ENCODE data around the gene ITGA8.
A peak's percentile ranks its signal among the peaks of the same experiment; 100 is the strongest.
"Not testable (repeated sequence)": the region's sequence is repeated elsewhere in the genome, so short reads cannot be mapped to it uniquely, and the experiment has no call there.

ITGA8 gene

GRCh38 chr10:15562116-15562515, 157.6 kb downstream of the ITGA8 start:
- no peak for DNase-seq

GRCh38 chr10:15558136-15558535, 161.6 kb downstream of the ITGA8 start:
- DNase-seq = no peak

- not testable (repeated sequence) for DNase-seq
Observed at GRCh38 chr10:15557168-15557567, 162.6 kb downstream of the ITGA8 start.

DNA sequence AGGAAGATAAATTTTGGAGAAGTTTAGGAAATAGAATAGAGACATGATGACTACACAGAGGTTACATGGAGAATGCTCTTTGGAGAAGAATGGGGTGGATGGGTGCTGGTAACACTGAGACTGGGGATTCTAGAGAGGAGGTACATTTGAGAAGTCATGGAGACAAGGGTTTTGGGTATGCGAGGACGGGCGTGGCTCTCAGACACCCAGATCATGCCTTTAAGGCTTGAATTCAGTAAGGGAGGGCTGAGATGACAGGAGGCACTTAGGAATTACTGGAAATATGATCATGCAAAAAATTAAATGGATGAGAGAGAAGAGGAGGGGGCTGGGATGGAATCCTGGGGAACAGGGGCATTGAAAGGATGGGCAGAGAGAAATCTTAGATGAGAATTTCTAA, 168.8 kb downstream of the ITGA8 start:
- DNase-seq = no peak

DNA sequence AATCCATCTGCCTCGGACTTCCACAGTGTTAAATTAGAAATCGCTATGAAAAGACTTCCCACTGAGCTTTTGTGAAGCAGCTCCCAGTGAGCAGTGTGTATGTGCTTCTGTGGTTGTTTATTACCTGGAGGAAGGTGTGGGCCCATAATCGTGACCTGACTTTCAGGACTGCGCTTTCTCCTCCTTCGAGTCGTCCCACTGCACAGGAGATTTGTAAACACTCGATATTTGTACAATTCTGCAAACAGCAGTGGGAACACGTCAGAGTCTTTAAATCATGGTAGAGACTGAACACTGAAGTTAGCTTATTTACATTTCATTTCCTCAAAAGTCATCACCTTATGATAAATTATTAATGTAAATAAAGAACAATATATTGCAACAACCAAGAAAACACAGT, 171.4 kb downstream of the ITGA8 start:
- DNase-seq = no peak

GRCh38 chr10:15546606-15547005, 173.1 kb downstream of the ITGA8 start:
- DNase-seq = no peak

DNA sequence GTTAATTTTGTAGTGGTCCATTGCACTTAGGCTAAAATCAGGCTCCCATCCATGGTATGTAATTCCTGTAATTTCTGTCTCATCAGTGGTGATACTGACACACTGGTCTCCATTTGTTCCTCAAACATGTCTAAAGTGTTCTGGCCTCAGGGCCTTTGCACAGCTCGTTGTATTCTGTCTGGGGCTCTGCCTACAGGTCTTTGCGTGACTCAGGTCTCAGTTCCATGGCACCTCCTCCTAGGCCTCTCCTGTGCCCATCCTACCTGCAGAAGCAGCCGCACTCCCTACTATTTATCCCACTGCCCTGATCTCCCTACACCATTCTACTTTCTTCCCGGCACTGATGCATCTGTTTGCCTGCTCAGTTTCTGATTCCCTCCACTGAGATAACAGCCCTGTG, 173.8 kb downstream of the ITGA8 start:
- no peak for DNase-seq

GRCh38 chr10:15545266-15545665, 174.5 kb downstream of the ITGA8 start:
- DNase-seq = no peak

GRCh38 chr10:15543994-15544393, 175.7 kb downstream of the ITGA8 start:
- no peak for DNase-seq

GRCh38 chr10:15542817-15543216, 176.9 kb downstream of the ITGA8 start:
- no peak for DNase-seq

DNA sequence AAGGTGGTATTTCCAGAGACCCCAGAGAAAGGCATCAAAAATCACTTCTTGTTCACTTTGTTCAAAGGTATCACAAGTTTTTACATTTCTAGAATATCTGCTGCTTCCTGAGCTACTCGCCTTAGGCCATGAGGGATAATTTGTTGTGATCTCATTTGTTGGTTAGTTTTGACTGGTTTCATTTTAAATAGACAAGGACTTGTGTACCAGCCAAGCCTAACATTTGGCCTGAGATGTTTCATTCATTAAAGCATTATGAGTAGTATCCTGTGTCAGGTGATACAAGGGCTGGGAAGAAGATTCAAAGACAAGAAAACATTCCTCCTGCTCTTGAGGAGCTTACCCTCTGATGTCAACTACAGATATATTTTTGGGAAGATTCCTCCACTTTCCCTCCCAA, 178.3 kb downstream of the ITGA8 start:
- no peak for DNase-seq

DNA sequence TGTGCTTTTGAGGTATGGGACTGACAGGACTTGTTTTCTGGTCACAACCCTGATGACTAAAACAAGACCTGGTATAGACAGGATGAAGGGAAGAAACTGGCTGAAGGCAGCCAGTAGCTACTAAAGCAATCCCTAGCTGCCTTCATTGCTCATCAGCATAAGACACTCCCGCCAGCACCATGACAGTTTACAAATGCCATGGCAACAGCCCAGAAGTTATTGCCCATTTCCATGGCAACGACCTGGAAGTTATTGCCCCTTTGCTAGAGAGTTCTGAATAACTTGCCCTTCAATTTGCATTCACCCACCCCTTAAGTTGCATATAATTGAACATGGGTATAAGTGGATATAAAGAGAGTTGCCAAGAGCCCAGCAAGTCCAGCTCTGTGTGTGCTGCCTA, 179.0 kb downstream of the ITGA8 start:
- no peak for DNase-seq

- no peak for DNase-seq
Observed at GRCh38 chr10:15539262-15539661, 180.5 kb downstream of the ITGA8 start.

GRCh38 chr10:15534928-15535538, 184.7 kb downstream of the ITGA8 start:
- not testable (repeated sequence) for DNase-seq

DNA sequence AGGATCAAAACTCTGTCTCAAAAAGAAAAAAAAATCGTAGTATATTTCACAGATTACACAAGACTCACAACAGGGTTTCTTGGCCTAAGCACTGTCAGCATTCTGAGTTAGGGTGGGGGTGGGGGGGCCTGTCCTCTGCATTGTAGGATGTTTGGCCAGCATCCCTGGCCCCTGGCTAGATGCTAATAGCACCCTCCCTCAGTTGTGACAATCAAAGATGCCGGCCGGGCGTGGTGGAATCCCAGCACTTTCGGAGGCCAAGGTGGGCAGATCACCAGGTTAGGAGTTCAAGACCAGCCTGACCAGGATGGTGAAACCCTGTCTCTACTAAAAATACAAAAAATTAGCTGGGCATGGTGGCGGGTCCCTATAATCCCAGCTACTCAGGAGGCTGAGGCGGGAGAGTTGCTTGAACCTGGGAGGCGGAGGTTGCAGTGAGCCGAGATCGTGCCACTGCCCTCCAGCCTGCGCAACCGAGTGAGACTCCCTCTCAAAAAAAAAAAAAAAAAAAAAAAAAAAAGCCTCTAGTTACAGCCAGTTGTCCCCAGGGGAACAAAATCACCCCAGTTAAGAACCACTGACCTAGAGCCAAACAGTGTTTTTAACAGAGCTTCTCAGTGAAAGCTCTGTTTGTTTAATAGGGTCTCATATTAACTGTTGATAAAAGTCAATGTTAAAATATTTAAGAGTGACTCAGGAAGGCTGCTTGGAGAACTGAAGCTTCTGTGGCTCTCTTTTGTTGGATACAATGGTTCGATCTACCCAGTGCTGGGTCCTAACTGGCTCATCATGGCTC, 187.6 kb downstream of the ITGA8 start:
- DNase-seq = no peak

DNA sequence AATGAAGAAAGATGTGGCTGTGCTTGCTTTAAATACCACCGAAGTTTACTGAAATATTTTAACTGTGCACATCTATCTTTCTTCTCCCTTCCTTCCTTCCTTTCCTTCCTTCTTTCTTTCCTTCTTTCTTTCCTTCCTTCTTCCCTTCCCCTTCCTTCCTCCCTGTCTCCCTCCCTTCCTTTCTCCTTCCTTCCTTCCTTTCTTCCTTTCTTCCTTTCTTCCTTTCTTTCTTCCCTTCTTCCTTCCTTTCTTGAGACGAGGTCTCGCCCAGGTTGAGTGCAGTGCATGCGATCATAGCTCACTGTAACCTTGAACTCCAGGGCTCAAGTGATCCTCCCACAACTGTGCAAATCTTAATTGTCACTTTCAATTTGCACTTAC, 190.9 kb downstream of the ITGA8 start:
- DNase-seq = no peak

DNA sequence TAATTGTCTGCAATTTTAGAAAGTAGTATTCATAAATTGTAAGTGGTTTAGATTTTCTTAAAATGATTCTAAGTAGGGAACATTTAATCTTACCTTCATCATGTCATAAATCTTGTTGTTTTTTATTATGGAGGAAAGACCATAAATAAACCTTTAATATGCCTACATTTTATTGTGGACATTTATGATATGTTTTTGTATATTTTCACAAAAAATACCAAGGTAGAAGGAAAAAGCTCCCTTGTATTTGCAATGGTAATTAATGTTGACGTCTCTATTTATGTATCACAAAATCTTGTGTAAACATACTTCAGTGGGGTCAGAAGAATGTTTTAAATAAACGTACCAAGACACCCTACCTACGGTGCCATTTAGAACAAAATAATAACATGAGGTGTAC, 193.0 kb downstream of the ITGA8 start:
- DNase-seq = no peak

DNA sequence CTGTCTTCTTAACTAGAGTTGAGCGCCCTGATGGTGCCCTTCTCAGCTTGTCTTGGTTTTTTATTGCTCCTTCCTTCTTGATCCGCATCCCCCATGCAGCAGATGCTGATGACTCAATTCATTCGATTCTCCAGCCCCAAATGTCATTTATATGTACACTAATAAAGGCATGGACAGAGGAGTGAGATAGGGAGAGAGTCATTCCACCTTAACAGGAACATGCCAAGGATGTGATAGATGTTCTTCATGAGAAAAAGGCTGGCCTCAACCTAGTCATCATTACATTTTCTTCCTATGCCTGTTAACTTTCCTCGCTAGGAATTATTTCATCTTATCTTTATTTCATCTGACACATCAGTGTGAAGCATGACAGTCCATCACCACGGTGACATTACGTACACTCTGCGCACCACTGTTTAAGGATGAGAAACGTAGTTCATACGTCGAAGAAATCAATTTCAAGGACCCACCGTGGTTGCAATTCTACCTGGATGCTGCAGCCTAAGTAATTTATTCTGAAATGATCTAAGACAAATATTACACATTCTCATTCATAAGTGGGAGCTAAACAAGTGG, 198.3 kb downstream of the ITGA8 start:
- DNase-seq = no peak

DNA sequence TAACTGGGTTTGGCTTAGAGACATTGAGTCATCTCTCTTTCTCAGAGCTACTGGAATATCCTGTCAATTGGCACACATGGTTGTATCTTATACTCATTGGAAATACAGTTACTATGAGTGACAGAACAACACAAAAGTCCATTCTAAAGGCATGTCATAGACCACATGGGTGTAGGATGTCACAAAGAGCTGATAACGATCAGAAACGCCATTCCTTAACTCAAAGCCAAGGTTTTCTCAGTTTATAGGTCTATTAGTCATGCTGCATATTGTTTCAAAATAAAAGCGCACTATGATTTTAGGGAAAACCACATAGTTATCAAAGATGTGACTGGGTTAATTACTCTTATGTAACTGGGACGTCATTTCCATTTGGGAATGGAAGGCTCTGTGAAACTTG, 201.5 kb downstream of the ITGA8 start:
- DNase-seq = no peak

DNA sequence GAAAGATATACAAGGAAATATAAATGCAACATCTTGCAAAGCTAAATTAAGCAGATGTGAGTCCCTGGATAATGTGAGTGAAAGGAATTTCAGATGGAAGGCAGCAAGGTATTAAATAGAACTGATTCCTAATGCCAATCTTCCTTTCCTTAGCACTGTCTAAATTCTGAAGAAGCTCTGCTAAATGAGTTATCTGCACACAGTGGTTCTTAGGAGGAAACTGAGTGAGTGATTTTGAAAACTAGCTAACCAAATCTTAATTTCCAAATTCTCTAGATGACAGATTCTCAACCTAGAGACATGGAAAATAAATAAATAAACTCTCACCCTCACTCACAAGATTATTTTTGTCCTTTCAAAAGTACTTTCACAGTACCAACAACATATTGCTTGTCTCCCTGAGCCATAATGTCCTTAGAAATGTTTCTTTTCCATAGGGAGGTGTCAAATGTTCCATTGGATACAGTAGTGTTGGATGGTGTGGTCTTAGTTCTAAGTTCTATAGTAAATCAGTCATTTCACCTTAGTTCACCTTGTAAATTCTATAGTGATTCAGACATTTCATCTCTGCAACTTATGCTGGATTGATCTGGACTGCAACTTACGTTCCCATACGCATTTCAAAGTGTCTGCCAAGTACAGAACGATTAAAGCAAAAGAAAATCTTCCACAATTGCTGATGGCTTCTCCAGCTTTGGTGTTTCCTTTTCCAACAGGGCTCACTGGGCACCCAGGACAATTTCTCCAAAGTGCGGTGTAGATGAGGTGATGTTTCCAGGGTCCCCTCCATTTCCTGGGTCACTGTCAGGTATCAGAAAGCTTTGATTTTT, 203.3 kb downstream of the ITGA8 start:
- no peak for DNase-seq

GRCh38 chr10:15515202-15515601, 204.5 kb downstream of the ITGA8 start:
- DNase-seq = peak in 42 of 56 donors; percentile 1 to 68 (median 16)

- no peak for DNase-seq
Observed at GRCh38 chr10:15510963-15511362, 208.8 kb downstream of the ITGA8 start.
